Measurements from ENCODE around the gene PLEK.

Gene PLEK

DNA sequence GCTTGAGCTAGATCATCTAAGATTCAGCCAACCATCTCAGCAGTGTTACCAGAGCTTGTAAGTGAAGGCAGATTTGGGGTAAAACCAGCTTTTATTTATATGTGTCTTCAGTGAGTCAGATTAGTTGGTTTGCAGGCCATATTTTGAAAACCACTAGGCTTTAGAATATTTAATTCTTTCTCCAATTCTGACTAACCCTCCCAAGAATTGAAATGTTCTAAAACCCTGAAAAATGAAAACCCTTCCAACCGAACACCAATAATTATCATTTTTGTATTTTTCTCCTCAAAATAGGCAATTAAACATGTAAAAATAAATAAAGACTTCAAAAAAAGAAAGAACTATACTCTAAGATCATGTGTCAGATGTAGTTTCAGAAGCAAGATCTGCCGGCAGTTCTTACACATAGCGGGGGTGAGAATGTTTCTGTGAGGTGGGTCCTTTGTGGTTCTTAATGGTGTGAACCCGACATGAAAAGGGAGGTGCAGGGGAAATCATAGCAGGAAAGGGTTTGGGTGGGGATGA, 14.2 kb downstream of the PLEK start:
- DNase-seq (ENCODE audit: low read depth in 1 of 2, low spot score in 1 of 2) = no peak
- in situ Hi-C loops (cut with HindIII; ENCODE audit: low pct_unique_long_range_greater_than_20kb, low sequenced_read_pairs) = no loop called here
- no peak for TF ChIP-seq JUND (IDR thresholded peaks at IDR 0.05; ENCODE audit: low read depth)

DNA sequence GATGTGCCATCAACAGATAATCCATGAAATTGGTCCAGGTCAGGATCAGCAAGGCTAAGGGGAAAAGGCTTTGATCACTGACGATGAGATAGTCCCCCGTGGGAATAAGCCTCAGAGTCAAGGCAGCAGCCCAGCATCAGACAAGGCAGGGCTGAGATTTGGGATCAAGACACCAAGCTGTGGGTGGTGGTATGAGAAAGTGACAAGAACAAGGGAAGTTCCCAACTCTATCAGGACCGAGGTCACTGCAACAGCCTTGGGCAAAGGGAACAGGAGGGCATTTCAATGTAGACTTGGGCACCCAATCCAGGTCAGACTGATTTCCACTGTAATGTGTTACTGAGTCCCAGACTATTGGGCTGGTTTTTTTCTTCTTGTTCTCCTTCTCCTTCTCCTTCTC, 18.7 kb downstream of the PLEK start:
- in situ Hi-C loops (cut with HindIII; ENCODE audit: low pct_unique_long_range_greater_than_20kb, low sequenced_read_pairs) = no loop called here
- no peak for DNase-seq (ENCODE audit: low read depth in 1 of 2, low spot score in 1 of 2)
- TF ChIP-seq JUND (IDR thresholded peaks at IDR 0.05; ENCODE audit: low read depth) = no peak

DNA sequence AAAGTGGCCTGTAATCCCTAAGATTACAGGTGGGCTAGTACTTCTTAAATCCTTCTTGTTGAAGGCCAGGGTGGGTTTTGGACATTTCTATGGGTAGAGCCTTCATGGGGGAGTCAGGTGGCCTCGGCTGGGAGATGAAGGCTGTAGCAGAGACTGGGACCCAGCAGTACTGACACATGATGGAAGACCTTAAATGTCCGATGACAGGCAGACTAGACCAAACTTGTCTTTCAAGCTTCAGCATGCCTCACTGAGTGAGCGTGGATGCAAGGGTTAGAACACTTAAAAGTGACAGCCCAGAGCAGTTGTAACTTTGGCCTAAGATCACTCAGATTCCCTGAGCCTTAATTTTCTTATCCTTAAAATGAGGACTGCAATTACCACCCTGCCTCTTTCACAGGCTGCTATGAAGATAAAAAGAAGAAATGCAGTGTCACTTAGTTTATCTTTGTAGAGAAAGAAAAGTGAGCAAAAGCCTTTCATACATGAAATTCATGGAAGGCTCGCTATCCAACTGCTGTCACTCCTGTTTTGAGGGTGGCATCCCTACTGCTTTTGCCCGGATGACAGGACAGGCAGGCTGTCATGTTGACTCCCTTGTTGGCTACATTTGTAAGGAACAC, 19.5 kb downstream of the PLEK start:
- in situ Hi-C loops (cut with HindIII; ENCODE audit: low pct_unique_long_range_greater_than_20kb, low sequenced_read_pairs) = no loop called here
- DNase-seq (ENCODE audit: low read depth in 1 of 2, low spot score in 1 of 2) = no peak
- no peak for TF ChIP-seq JUND (IDR thresholded peaks at IDR 0.05; ENCODE audit: low read depth)

DNA sequence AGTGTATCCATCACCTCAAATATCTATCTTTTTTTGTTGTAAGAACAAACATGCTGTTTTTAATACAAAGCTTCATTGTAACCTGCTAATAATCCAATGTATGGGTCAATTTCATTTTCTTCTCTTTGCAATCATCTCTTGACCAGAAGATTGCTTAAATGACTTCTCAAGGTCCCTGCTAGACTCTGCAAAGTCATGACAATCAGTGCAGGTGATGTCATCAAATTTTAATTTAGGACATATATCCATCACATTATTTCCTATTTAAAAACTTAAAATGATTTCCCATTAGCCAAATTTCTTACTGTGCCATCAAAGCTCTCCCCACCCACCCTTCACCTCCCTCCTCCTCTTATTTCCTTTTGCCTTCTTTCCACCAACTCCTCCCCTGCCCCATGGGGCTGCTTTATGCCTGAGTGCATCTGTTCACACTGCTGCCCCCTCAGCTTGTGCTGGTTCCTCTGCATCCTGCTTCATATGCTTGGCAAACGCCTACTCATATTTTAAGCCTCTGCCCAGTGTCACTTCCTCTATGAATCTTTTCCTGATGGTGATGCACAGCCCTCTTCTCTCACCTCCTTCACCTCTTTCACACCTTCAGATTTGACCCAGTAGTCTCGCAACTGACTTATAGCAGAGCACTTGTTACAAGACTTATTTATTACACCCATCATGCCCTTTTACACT, 20.3 kb downstream of the PLEK start:
- in situ Hi-C loops (cut with HindIII; ENCODE audit: low pct_unique_long_range_greater_than_20kb, low sequenced_read_pairs) = no loop called here
- no peak for DNase-seq (ENCODE audit: low read depth in 1 of 2, low spot score in 1 of 2)
- no peak for TF ChIP-seq JUND (IDR thresholded peaks at IDR 0.05; ENCODE audit: low read depth)

DNA sequence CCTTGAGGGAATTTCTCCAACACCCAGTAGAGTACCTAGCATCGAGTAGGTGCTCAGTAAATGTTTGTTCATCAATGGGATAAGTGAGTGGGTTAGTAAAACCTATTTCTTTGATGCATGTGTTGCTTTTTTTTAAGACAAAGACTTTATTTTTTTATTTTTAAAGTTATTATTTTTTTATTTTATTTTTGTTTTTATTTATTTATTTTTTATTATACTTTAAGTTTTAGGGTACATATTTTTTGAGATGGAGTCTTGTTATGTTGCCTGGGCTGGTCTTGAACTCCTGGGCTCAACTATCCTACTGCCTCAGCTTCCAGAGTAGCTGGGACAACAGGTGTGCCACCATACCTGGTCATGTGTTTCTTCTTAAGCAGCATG, 20.8 kb downstream of the PLEK start:
- in situ Hi-C loops (cut with HindIII; ENCODE audit: low pct_unique_long_range_greater_than_20kb, low sequenced_read_pairs) = no loop called here
- no peak for TF ChIP-seq JUND (IDR thresholded peaks at IDR 0.05; ENCODE audit: low read depth)
- DNase-seq (ENCODE audit: low read depth in 1 of 2, low spot score in 1 of 2) = no peak

DNA sequence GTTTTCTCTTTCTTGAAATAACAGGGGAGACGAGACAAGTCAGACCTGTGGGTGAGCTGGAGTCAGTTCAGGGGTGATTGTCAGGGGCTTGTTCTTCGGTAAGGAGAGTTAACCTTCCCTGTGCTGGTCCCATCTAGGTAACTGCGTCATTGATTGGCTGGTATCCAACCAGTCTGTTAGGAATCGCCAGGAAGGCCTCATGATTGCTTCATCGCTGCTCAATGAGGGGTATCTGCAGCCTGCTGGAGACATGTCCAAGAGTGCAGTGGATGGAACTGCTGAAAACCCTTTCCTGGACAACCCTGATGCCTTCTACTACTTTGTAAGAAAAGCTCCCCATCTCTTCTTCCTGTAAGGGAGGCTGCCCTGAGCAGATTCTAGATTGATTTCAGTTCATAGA, 21.3 kb downstream of the PLEK start:
- in situ Hi-C loops (cut with HindIII; ENCODE audit: low pct_unique_long_range_greater_than_20kb, low sequenced_read_pairs) = no loop called here
- no peak for TF ChIP-seq JUND (IDR thresholded peaks at IDR 0.05; ENCODE audit: low read depth)

DNA sequence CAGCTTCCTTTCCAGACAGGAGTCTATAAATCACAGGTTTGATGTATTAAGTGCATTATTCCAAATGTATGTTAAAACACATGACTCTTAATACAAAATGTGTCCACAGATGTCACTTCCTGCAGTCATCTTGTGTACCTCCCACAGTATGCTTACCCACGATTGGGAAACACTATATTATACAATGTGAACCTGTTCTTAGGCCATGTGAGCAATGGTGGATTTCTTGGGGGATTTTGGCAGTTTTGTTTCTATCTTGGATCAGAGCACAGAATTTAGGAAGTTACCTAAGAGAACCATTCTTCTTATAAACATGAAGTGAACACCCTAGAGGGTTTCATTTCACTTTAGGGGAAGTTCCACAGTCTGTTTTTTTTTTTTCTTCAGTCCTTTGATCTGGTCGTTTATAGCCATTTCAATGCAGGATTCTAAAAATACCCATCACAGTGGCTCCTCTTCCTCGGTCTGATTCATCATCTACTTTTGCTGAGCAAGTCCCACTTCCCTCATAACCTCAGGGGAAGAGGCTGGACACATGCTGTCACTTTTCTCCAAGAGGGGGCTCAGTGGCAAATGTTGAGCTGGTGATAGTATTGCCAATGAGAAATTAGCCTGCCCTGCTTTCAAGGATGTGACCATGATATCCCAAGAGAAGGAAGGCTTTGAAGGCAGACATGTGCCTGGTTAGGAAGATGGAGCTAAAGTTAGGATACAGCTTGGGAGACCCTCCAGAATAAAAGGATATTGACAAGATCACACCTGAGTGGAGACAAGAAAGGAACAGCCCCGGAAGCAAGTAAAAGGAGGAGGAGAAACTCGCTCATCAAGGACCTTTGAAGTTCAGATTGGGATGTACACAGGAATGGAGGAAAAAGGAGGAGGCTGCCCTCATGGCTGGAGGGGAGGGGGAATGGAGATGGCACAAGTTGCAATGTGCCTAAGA, 22.6 kb downstream of the PLEK start:
- no peak for DNase-seq (ENCODE audit: low read depth in 1 of 2, low spot score in 1 of 2)
- no peak for TF ChIP-seq JUND (IDR thresholded peaks at IDR 0.05; ENCODE audit: low read depth)
- in situ Hi-C loops (cut with HindIII; ENCODE audit: low pct_unique_long_range_greater_than_20kb, low sequenced_read_pairs) = no loop called here

More for the DNA sequence above, 21.3 kb downstream of the PLEK start:
- no peak for DNase-seq (ENCODE audit: low read depth in 1 of 2, low spot score in 1 of 2)

DNA sequence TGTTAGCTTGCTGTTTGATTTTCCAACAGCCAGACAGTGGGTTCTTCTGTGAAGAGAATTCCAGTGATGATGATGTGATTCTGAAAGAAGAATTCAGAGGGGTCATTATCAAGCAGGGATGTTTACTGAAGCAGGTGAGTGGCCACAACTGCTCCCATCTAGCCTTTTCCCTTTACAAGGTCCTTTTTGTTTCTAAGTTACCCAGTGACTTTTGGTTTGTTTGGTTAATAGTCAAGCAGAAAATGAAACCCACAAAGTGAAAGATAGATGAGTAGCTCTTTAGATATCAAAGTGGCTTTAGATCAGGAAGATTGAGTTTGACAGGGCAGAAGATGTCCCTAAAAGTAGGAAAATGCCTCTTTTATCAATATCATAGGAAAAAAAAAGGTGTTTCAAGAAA, 23.3 kb downstream of the PLEK start:
- TF ChIP-seq JUND (IDR thresholded peaks at IDR 0.05; ENCODE audit: low read depth) = no peak
- DNase-seq (ENCODE audit: low read depth in 1 of 2, low spot score in 1 of 2) = no peak
- in situ Hi-C loops (cut with HindIII; ENCODE audit: low pct_unique_long_range_greater_than_20kb, low sequenced_read_pairs) = no loop called here

DNA sequence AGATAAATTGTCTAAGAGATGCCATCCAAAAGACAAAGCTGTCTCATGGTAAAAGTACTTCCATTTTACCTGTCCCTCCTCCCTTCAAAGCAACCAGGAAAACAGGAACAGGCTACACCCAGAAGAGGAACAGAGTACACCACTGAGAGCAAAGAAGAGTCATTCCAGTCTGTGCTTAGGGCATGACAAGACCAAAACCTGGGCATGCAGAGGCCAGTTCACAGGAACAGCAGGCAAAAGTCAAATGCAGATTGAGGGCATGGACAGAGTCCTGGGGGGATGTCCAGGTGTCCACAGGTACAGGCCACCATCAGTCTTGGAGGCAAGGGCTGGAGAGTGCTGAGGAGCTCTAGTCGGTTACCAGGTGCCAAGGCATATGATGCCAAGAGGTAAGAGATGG, 23.7 kb downstream of the PLEK start:
- in situ Hi-C loops (cut with HindIII; ENCODE audit: low pct_unique_long_range_greater_than_20kb, low sequenced_read_pairs) = no loop called here
- TF ChIP-seq JUND (IDR thresholded peaks at IDR 0.05; ENCODE audit: low read depth) = no peak

DNA sequence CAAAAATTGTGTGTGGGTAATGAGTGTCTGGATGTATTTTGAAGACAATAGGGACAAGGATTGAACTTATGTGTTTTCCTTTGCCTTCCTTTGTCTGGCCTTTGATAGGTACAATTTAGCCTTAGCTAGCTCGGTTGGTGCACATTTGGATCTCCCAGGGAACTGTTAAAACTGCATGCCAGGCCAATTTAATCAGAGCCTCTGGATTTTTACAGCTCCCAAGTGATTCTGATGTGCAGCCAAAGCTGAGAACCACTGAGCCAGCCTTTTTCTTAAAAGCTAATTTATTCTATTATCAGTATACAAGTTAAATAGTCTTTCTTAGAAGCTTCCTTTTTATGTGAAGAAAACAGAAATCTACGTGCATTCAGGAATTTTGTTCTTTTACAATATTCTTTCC, 25.0 kb downstream of the PLEK start:
- in situ Hi-C loops (cut with HindIII; ENCODE audit: low pct_unique_long_range_greater_than_20kb, low sequenced_read_pairs) = no loop called here
- TF ChIP-seq JUND (IDR thresholded peaks at IDR 0.05; ENCODE audit: low read depth) = no peak
- DNase-seq (ENCODE audit: low read depth in 1 of 2, low spot score in 1 of 2) = no peak

More for the DNA sequence above, 23.7 kb downstream of the PLEK start:
- no peak for DNase-seq (ENCODE audit: low read depth in 1 of 2, low spot score in 1 of 2)

DNA sequence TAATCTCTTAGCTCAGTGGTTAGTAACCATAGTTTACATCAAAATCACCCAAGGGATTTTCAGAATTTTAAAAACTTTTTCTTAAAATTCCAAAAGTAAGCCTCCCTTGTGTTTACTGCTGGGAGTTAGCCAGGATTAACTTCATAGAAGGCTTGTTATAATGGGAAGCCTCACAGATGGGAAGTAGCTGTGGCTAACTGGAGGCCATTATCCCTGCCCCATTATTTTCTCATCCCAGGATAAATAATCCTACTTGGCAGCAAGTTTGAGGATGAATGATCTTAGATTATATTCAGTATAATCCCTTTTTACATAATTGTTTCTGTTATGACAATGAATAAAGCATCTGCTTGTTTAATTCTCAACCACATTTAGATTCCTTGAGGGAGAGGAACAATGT, 25.5 kb downstream of the PLEK start:
- in situ Hi-C loops (cut with HindIII; ENCODE audit: low pct_unique_long_range_greater_than_20kb, low sequenced_read_pairs) = no loop called here
- no peak for TF ChIP-seq JUND (IDR thresholded peaks at IDR 0.05; ENCODE audit: low read depth)
- no peak for DNase-seq (ENCODE audit: low read depth in 1 of 2, low spot score in 1 of 2)

DNA sequence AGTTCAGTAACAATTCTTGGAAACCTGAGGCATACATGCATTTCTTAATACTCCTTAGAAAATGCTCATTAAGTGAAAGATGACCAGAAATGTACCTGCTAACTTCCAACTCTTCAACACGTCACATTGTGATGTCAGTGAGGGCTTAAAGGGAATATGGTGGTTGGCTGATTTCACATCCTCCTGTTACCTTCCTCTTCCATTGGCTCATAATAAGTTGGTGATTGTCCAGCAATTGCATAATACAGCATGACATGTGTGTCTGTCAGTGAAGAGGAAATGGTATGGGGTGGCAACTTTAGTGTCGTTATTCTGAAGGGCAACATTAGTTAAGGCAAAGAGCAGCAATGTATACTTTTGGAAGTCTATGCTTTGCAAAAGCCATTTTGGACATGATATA, 26.0 kb downstream of the PLEK start:
- in situ Hi-C loops (cut with HindIII; ENCODE audit: low pct_unique_long_range_greater_than_20kb, low sequenced_read_pairs) = no loop called here
- no peak for DNase-seq (ENCODE audit: low read depth in 1 of 2, low spot score in 1 of 2)
- TF ChIP-seq JUND (IDR thresholded peaks at IDR 0.05; ENCODE audit: low read depth) = no peak

DNA sequence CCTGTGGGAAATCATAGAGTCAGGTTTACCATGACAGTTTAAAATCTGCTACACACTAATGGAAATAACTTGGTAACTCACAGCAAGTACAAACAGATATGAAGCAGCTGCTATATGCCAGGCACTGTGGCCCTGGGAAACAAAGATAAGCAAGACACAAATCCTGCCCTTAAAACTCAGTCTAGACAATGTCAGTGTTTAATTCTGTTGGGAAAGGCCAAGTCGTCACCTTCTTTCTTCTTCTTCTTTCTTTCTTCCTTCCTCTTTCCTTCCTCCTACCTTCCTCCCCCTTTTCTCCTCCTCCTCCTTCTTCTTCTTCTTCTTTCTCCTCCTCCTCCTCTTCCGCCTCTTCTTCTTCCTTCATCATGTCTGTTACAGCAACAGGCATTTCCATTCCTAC, 26.8 kb downstream of the PLEK start:
- TF ChIP-seq JUND (IDR thresholded peaks at IDR 0.05; ENCODE audit: low read depth) = no peak
- in situ Hi-C loops (cut with HindIII; ENCODE audit: low pct_unique_long_range_greater_than_20kb, low sequenced_read_pairs) = no loop called here
- no peak for DNase-seq (ENCODE audit: low read depth in 1 of 2, low spot score in 1 of 2)

Data from T47D (cell line).